Breast epithelium (tissue), 3 donors: ENCODE measurements around the gene WDR37.
"Not testable (repeated sequence)": the region's sequence is repeated elsewhere in the genome, so short reads cannot be mapped to it uniquely, and the experiment has no call there.

Source experiments
- CTCF ChIP-seq, 3 donors: fragments of 450-650 bp; IDR thresholded peaks; one replicate each; pipeline ENCODE4 v1.5.1; 2016 to 2017; ENCODE audit warnings: antibody characterized with exemption in 3 of 3, mild to moderate bottlenecking in 3 of 3, moderate library complexity in 3 of 3
- POLR2A ChIP-seq: fragments of 450-650 bp; IDR thresholded peaks from one replicate; pipeline ENCODE4 v1.6.1; 2016; ENCODE audit warnings: antibody characterized with exemption, mild to moderate bottlenecking, moderate library complexity

- not testable (repeated sequence) for TF ChIP-seq CTCF (IDR thresholded peaks at IDR 0.05); POLR2A
Measured at GRCh38 chr10:1161315-1161673, 105.1 kb downstream of the WDR37 start.
